GM18498 (cell line): ENCODE data around the gene TMEM163.
"Not testable (repeated sequence)": the region's sequence is repeated elsewhere in the genome, so short reads cannot be mapped to it uniquely, and the experiment has no call there.

ENCODE experiments used
- ATAC-seq: cut with Tn5 transposase; IDR thresholded peaks from one replicate; pipeline ENCODE4 v1.9.1; 2021; ENCODE audit warnings: mild to moderate bottlenecking, moderate library complexity; ENCODE audit not compliant: unreplicated experiment

Gene TMEM163

DNA sequence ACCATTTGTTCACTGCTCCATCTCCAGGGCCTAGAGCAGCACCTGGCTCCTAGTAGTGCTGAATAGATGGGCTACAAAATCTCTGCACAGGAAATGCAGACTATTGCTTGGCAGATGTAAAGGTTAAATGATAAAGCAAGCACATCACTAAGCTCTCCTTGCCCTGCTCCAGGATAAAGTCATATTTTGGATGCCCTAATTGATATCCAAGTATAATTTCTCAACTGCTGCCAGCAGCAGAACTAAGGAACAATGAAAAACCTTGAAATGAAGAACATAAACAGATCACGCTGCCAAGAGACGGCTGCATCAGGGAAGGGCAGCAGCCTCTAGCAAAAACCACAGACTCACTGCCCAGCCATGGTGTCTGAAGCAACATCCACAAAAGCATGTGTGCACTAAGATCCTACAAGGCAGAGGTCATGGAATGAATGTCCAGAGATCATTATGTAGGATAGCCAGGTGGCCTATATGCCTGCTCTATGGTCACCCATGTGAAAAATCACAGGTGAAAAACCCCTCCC is 134.7 kb downstream of the TMEM163 start:
- no peak for ATAC-seq

DNA sequence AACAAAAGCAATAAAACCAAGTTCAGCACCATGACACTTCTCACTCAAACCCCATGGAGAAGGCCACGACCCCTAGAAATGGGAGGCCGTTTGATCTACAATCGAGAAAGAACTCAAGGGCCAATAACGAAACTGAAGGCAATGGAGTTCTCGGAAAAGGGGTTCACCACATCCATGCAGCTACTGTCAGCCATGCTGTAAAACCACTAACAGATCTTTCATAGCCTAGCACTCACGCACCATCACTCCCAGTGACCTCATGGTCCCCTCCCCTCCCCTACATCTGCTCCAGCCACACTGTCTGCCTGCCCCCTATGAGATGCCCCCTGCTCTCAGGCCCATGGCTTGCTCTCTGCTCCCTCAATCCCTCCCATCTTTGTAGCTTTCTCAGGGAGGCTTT is 135.3 kb downstream of the TMEM163 start:
- no peak for ATAC-seq

DNA sequence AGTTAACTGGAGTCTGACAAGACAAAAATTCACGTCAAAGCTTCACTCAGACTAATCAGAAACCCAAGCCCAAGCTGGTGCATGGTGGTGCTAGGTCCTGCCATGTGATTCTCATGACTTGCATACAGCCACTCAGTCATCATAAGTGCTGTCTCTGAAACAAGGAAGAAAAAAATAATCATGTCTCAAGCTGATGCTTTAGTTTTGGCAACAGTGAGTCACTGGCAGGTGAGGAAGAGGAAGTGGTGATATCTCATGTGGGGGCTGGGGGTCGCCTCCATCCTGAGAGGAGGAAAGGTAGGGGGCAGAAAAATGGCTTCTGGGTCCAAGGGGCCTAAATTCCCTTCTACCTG is 136.3 kb downstream of the TMEM163 start:
- ATAC-seq, result peak; percentile 32

DNA sequence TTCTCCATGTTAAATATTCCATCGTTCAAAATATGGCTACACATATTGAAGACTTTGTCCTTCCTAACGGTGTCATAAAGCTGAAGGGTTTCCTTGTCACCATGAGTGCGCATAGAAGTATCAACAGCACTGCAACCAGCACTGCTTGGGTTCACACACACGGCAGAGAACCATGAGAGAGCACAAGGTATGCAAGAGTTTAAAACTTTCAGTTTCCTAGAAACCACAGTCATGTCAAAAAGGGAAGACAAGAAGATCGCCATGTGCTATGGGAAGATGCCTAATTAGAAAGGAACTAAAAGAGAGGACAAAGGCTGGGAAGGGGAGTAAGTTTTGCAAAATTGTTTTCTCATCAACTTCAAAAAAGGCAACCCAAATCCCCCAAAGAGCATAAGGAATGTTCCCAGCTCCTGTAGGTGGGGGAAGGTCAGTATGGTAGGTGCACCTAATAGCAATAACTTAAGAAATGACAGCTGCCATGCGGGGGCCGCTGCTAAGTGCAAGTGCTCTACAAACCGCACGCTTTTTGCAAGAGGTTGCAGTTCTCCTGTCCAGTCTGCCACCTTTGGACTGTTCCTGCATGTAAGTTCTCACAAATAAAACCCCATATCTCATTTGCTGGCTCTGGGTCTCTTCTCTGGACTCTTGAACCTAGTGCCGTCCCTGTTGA is 136.8 kb downstream of the TMEM163 start:
- ATAC-seq, result peak; percentile 78

DNA sequence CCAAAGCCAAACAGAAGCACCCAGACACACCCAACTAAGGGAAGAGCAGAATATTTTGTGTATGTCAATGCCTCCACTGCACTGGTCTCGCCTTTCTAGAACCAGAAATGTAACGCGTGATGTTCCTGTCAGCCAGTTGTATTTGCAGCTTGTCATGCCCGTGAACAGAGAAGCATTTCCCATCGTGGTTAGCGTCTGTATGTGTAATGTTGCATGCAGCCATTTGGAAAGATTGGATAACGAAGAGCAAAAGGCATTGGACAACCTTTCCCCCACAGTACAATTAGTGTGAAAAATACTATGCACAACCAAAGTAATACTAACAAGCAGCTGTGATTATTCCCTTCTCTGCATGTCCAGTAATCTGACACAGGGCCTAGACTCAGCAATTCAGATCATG is 140.5 kb downstream of the TMEM163 start:
- no peak for ATAC-seq

DNA sequence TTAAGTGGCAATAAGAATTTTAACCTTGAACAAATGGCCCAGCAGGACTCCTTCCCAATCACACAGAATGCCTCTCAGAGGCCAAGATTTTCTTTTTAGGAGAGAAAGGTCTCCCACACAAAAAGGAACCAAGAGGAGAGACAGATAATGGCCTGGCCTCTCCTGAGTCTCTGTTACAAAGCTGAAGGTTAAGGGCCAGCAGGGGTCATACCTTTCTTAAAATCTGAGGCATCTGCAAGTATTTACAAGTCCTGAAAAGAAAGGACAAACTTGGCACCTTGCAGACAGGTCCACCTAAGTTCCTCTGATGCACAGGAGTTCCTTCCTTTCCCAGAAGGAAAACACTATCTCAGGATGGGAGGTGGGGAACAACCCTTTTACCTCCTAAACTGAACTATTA is 142.3 kb downstream of the TMEM163 start:
- no peak for ATAC-seq

DNA sequence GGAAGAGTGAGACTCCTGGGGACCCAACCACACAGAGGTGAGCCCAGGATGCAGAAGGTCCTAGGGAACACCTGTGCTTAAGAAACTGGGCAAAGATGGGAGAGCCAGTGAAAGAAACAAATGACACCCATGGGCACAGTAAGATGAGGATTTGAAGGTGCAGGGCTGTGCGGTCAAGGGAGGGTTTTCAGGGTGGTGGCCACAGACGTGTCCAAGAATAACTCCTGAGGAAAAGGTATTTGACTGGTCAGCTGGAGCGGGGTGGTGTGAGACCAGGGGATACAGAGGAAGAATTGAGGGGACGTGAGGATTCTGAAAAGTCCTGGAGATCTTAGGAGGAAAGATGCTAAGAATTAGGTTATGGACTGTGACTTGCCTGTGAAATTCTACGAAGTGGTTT is 142.9 kb downstream of the TMEM163 start:
- ATAC-seq, result no peak

DNA sequence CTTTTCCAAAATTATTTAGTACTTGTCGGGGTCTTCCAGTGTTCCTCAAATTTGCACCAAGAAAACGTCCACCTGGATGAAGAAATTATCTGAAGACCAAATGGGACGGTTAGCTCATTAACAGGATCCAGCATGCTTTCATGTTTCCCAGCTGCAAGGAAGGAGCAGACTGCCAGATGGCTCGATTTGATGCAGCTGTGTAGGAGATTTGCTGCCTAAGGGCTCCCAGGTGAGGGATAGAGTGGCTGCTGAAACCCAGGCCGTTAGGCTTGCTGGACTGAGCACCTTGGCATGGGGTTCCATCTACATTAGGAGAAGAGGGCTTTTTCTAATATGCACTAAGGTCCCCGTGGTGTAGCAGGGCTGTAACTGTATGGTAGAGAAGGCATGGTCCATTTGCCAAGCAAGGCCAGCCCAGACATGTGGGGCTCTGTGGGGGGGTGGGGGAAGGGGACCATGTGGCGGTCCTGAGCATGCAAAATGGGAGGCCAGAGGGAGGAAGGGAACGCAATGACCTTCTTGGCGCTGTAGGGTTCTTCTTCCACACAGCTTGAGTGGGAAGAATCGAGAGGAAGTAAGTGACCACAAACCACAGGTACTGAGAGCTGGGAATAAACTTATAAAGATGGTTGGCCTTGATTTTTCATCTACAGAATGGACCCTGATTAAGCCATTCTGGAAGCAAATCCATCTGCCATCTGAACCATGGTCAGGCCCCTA is 144.0 kb downstream of the TMEM163 start:
- no peak for ATAC-seq

DNA sequence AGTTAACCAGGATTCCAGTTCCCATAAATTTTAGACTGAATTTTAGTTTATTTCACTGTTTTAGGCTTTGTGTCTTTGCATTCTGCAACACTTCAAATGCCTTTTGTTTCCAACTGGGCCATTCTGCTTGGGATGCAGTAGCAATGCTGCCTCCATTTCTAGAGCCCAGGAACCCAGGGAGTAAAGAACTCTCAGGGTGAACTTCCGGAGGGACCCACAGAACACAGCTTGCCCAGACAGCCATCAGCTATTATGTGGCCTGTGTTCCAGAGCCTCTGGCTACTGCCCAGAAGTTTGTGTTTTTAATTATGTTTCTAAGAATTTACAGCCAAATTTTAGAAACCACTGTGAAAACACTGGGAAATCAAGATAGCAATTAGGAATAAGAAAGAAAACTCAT is 145.1 kb downstream of the TMEM163 start:
- no peak for ATAC-seq

DNA sequence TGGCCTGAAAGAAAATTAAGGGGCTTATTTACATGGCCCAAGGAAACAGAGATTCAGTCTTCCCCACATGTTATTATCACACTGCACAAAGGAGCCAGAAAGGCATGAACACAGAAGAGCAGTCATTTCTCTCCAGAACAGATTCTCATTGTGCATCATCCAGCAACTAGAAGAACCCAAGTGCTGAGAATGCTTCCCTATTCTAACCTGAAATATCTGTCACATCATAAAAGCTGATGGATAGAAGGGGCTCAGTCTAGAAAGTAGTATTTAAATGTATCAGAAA is 145.8 kb downstream of the TMEM163 start:
- ATAC-seq, result no peak

DNA sequence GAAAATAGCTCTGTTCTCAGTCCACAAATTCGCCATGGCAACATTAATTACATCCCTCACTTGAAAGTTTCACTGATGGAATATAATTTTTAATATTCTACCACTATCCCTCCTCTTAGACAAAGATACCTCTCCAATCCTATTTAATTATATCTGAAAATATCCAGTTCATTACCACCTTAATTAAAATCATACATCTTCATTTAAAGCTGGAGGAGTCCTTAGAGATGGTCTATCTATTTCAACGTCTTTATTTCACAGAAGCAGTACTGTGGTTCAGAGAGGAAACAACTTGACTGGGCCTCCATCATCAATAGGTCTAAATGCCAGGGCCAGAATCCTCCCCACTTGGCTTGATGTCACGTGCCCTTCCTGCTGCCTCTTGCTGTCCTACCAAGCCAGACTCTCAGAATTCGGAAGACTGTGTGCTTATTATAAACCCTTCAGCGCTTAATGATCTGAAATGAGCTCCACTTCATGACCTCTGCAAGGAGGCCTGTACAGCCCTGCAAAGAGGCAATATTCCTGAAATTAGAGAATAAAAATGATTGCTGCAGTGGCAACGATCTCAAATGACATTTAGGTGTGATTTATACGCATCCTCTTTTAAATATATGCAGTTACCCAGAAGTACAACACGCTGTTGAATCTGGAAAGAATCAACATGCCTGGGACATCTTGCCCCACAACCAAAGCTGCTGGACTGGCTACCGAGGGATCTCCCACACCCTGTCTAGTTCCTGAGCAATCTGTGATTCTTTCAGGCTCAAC is 146.3 kb downstream of the TMEM163 start:
- no peak for ATAC-seq

DNA sequence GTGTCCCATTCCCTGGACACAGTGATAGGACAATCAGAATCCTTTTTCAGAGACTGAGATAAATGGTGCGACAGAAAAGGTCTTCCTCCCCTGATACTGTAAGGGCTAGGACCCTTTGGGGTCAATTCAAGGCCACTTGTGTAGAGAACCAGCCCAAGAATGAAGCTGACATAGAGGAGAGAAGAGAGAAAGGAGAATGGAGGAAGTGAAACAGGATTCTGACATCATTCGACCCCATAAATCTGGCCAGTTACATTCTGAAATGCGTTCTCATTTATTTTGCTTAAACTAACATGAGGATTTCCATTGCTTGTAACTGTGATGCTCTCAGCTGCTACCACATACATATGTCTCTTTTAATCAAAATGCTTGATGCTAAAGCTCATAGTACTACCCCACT is 148.1 kb downstream of the TMEM163 start:
- ATAC-seq, result no peak

DNA sequence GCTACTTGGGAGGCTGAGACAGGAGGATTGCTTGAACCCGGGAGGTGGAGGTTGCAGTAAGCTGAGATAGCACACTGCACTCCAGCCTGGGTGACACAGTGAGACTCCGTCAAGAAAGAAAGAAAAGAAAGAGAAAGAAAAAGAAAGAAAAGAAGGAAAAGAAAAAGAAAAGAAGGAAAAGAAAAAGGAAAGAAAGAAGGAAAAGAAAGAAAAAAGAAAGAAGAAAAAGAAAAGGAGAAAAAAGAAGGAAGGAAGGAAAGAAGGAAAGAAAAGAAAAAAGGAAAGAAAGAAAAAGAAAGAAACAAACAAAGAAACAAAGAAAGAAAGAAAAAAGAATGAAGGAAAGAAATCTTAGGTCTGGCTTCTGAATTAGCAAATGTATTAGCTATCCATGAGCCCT is 150.4 kb downstream of the TMEM163 start:
- no peak for ATAC-seq

DNA sequence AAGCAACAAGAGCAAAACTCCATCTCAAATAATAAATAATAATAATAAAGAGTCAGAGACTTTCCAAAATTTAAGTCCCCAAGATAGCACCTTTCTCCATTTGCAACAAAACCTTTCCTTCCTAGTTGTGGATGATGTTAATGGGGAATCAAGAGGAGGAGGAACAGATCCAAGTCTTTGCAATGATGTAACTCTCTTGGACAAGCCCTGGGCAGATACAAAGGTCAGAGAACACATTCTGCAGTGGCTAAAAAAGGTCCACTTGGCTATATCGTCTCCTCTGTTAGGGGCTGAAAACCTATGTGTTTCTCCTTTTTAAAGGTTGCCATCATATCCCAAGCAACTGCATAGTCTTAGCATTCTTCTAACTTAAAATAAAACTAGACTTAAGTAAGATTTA is 151.1 kb downstream of the TMEM163 start:
- no peak for ATAC-seq

DNA sequence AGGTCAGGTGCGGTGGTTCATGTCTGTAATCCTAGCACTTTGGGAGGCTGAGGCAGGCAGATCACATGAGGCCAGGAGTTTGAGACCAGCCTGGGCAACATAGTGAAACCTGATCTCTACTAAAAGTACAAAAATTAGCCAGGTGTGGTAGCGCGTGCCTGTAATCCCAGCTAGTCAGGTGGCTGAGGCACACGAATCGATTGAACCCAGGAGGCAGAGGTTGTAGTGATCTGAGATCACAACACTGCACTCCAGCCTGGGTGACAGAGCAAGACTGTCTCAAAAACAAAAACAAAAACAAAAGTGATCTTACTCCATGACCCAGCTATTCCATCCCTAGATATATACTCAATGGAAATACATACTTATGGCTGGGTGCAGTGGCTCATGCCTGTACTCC is 153.8 kb downstream of the TMEM163 start:
- ATAC-seq, result not testable (repeated sequence)

DNA sequence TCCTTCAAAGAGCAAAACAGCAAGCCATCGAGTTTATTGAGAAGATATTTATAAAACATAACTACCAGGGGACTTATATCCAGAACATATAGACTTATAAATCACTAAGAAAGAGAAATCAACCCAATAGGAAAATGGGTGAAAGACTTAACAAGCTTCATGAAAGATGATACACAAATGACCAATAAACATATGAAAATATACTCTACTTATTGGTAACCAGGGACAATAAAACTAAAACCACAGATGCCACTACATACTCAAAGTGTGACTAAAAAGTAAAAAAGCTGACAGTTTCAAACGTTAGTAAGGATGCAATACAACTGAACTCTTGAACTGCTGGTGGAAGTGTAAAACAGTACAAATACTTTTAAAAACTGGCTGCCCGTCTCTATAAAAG is 154.3 kb downstream of the TMEM163 start:
- no peak for ATAC-seq

DNA sequence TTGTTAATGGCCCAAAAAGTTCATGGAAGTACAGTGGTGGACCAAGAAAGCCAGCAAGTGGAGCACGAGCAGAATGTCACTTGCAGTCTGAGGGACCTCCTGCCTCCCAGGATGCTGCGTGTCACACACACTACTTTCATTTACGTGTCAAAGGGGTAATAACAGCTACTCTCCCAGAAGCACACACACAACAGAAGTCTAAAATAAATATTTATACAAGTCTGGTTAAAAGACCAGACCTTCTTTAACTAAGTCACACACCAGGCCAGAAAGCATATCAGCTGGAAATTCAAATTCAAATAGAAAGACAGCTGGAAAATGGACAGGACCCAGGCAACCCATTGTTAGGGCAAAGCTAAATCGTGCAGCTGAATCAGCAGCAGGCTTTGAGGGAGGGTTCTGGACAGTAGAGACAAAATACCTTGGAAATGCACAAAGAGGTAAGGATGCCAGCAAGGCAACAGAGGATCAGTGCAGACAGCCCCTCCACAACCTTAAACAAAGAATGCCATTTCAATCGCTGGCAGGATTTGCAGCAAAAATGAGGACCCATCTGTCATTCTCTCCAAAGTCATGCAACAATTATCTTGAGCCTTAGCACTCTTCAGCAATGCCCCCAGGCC is 160.5 kb downstream of the TMEM163 start:
- ATAC-seq, result no peak

DNA sequence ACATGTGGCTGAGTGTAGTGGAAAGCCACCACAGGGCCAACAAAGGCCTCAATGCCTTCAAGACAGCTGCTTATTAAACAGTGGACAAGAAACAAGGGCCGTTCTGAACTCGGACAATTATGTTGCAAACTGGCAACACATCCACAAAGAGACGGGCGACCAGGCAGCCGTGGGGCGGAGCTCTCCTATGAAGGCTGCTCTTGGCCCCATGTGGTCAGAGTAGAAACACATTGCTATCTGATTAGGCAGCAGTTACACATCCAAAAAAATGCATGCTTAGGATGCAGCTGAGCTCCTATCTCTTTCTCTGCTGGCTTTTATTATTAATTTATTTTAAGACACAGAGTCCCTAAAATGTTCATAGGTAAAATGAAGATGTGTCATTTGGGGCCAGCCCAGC is 163.4 kb downstream of the TMEM163 start:
- ATAC-seq, result no peak

DNA sequence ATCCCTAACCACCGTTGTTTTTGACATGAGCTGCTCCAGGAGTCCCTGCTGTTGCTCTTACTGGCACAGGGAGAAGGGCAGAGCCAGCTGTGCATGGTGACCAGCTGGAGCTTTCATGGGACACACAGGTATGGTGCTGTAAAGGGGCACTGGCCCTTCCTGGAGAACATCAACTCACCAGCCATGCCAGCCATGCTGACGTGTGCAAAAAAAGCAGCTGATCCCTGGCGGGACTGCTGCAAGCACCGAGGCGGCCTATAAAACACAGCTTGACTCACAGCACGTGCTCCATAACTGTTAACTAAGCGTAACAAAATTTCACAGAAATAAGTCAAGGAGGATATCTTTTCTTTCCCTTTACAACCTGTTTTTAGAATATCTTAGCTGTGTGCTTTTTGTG is 165.1 kb downstream of the TMEM163 start:
- no peak for ATAC-seq

DNA sequence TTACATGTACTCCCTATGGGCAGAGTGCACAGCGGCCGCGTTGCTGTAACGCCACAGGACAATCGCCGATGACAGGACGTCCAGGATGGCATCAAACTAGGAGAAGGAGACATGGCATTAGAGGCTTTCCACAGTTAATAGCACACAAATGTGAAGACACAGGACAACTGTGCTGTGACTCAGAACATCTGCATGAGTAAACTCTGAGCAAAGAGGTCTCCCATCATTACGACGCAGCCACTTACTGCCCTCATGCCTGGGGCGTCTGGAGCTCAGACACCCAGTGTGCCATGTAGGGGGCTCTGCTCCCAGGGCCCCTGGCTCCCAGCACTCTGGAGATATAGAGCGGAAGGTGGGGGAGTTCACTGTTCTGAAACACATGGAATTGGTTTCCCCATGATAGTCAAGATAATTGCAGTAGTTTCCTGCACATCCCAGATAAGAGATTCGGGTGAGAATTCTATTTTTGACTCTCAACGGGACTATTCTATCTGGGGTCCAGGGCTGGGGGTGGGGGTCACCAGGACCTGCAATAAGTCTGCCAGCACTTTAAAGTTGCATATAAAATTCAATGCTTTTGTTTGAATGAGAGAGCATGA is 168.1 kb downstream of the TMEM163 start:
- ATAC-seq, result no peak

DNA sequence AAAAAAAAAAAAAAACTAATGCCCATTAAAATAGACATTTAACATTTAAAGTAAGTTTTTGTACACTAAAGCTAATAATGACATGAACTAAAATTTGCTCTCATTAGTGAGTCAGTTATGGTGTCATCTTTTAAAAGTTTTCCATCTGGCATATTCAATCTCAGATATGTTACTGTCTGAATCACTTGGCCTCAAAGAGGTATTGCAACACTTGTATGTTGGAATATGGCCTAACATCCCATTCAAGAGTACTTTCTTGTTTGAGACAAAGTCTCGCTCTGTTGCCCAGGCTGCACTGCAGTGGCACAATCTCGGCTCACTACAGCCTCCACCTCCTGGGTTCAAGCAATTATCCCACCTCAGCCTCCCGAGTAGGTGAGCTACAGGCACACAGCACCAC is 169.7 kb downstream of the TMEM163 start:
- no peak for ATAC-seq
